Prostate gland (tissue), 2 donors: ENCODE measurements around the gene THAP4. TPM values are rescaled to one million over a fixed set of nuclear protein-coding genes. Genes with fewer than 3 reads are reported as not detected.

Source experiments
- DNase-seq: peaks from one replicate; pipeline ENCODE4 v3.0.0-alpha.2; 2019; ENCODE audit warnings: low spot score
- H3K27ac ChIP-seq, 2 donors: fragments of 200-600 bp; sonication (generic); 2 replicates each; pipeline ENCODE4 v1.5.1; 2017 to 2019
- H3K27me3 ChIP-seq: fragments of 200-600 bp; sonication (generic); replicated peaks from 2 replicates; pipeline ENCODE4 v1.5.1; 2019; ENCODE audit not compliant: insufficient read depth
- H3K36me3 ChIP-seq, 2 donors: fragments of 200-600 bp; sonication (generic); 1 replicate in 1 of 2; 2 replicates in 1 of 2; pipeline versions ENCODE4 v1.5.1 to v1.8.1; 2017 to 2019
- H3K4me1 ChIP-seq: fragments of 200-600 bp; sonication (generic); replicated peaks from 2 replicates; pipeline ENCODE4 v1.5.1; 2019
- H3K4me3 ChIP-seq, 2 donors: fragments of 200-600 bp; sonication (generic); 2 replicates each; pipeline ENCODE4 v1.5.1; 2017 to 2019
- H3K9me3 ChIP-seq: fragments of 200-600 bp; sonication (generic); 2 replicates; pipeline ENCODE4 v1.5.1; 2017
- CTCF ChIP-seq, 4 experiments: fragments of 200-600 bp in 2 of 4; fragments of 450-650 bp in 2 of 4; sonication (generic) in 2 of 4; IDR thresholded peaks; 1 replicate in 3 of 4; 2 replicates in 1 of 4; pipeline ENCODE4 v1.5.1; 2016 to 2019; ENCODE audit warnings: antibody characterized with exemption in 4 of 4, mild to moderate bottlenecking in 2 of 4, moderate library complexity in 2 of 4
- POLR2A ChIP-seq: fragments of 450-650 bp; IDR thresholded peaks from one replicate; pipeline ENCODE4 v1.6.1; 2016; ENCODE audit warnings: antibody characterized with exemption, mild to moderate bottlenecking
- POLR2AphosphoS5 ChIP-seq: sonication (generic); formaldehyde crosslinking; IDR thresholded peaks from one replicate; pipeline ENCODE4 v1.6.1; 2017; ENCODE audit warnings: antibody characterized with exemption
- WGBS: methylation state at CpG from one replicate; pipeline ENCODE4 v1.1.5; 2018; 5-methylcytosine and 5-hydroxymethylcytosine counted together
- intact Hi-C: fragments of 100-400 bp; cut with DNase I; formaldehyde crosslinking; loops from one replicate; pipeline ENCODE4 v1.14.2; 2022
- total RNA-seq, 2 donors: library from RNA; depleted of rRNA; stranded (reverse); fragments of >200 nt; gene quantifications; one replicate each; pipeline ENCODE4 v1.1.0, GENCODE V29; 2016

Gene THAP4
- total RNA-seq, 2 donors from 2014 or later, result 60.8 to 92.9 TPM

- Histone ChIP-seq H3K4me1 (no peaks in the 10 kb centered on the region), H3K27ac (no peak overlapping the region), H3K36me3 (no peaks in the 10 kb centered on the region), H3K27me3 (no peaks in the 10 kb centered on the region), H3K4me3 (no peak overlapping the region), H3K9me3 (no peaks in the 10 kb centered on the region)
- no peak for DNase-seq
- 88% methylated on average over 12 of the region's 12 CpGs for WGBS
- intact Hi-C loops, result no loop called here
- TF ChIP-seq POLR2A (no peak), CTCF (IDR thresholded peaks at IDR 0.05) (no peak), POLR2AphosphoS5 (no peak)
These were observed 83.5 kb downstream of the THAP4 start for GRCh38 chr2:241553512-241553830.

- intact Hi-C loops, result no loop called here
- Histone ChIP-seq H3K4me1 (no peaks in the 10 kb centered on the region), H3K4me3 (no peak overlapping the region), H3K27ac (no peak overlapping the region), H3K9me3 (no peaks in the 10 kb centered on the region), H3K27me3 (no peaks in the 10 kb centered on the region), H3K36me3 (no peaks in the 10 kb centered on the region)
- TF ChIP-seq POLR2A, result no peak
- no peak for TF ChIP-seq CTCF (IDR thresholded peaks at IDR 0.05)
- no peak for TF ChIP-seq POLR2AphosphoS5
- 68% methylated on average over 25 of the region's 33 CpGs for WGBS
- DNase-seq, result no peak
These were observed 84.8 kb downstream of the THAP4 start for GRCh38 chr2:241551998-241552737.

GRCh38 chr2:241551599-241551997 is 85.4 kb downstream of the THAP4 start:
- intact Hi-C loops, result no loop called here
- WGBS, result 76% methylated on average over 12 of the region's 12 CpGs
- Histone ChIP-seq H3K36me3 (no peaks in the 10 kb centered on the region), H3K27ac (no peak overlapping the region), H3K9me3 (no peaks in the 10 kb centered on the region), H3K27me3 (no peaks in the 10 kb centered on the region), H3K4me1 (no peaks in the 10 kb centered on the region), H3K4me3 (no peak overlapping the region)
- TF ChIP-seq POLR2AphosphoS5 (no peak), CTCF (IDR thresholded peaks at IDR 0.05) (no peak), POLR2A (no peak)
- DNase-seq, result no peak

- Histone ChIP-seq H3K27me3 (no peaks in the 10 kb centered on the region), H3K4me1 (no peaks in the 10 kb centered on the region), H3K4me3 (no peak overlapping the region), H3K9me3 (no peaks in the 10 kb centered on the region), H3K27ac (no peak overlapping the region), H3K36me3 (no peaks in the 10 kb centered on the region)
- intact Hi-C loops, result no loop called here
- no peak for DNase-seq
- 82% methylated on average over 21 of the region's 21 CpGs for WGBS
- no peak for TF ChIP-seq POLR2A
- TF ChIP-seq CTCF (IDR thresholded peaks at IDR 0.05), result no peak
- no peak for TF ChIP-seq POLR2AphosphoS5
These were observed 86.1 kb downstream of the THAP4 start for GRCh38 chr2:241550616-241551580.
